H9 (cell line): ENCODE measurements around the gene AFAP1L1. TPM values are rescaled to one million over a fixed set of nuclear protein-coding genes. Genes with fewer than 3 reads are reported as not detected.

Source experiments
- DNase-seq: peaks from one replicate; pipeline ENCODE4 v3.0.0-alpha.2; 2017
- H2AFZ ChIP-seq: one replicate; pipeline ENCODE4 v1.6.1; 2013; ENCODE audit warnings: mild to moderate bottlenecking, low read length, control low read depth, moderate library complexity
- H2AK5ac ChIP-seq: 2 replicates; pipeline ENCODE4 v1.6.1; 2013; ENCODE audit warnings: low read length, control low read depth, mixed read lengths; ENCODE audit not compliant: insufficient read length
- H2BK120ac ChIP-seq: one replicate; pipeline ENCODE4 v1.6.1; 2013; ENCODE audit warnings: low read depth, mild to moderate bottlenecking, low read length, control low read depth, inconsistent platforms; ENCODE audit not compliant: poor library complexity, severe bottlenecking
- H2BK12ac ChIP-seq: 2 replicates; pipeline ENCODE4 v1.6.1; 2013; ENCODE audit warnings: low read length, control low read depth, mixed read lengths, low read depth; ENCODE audit not compliant: insufficient read length
- H2BK15ac ChIP-seq: 2 replicates; pipeline ENCODE4 v1.6.1; 2013; ENCODE audit warnings: low read depth, low read length, control low read depth
- H2BK20ac ChIP-seq: one replicate; pipeline ENCODE4 v1.6.1; 2013; ENCODE audit warnings: low read depth, mild to moderate bottlenecking, low read length, control low read depth, inconsistent platforms; ENCODE audit not compliant: poor library complexity, severe bottlenecking
- H2BK5ac ChIP-seq: 2 replicates; pipeline ENCODE4 v1.6.1; 2013; ENCODE audit warnings: low read length, control low read depth, mixed read lengths; ENCODE audit not compliant: insufficient read length
- H3K14ac ChIP-seq: 2 replicates; pipeline ENCODE4 v1.6.1; 2013; ENCODE audit warnings: low read length, control low read depth; ENCODE audit not compliant: insufficient read depth
- H3K18ac ChIP-seq: 2 replicates; pipeline ENCODE4 v1.6.1; 2013; ENCODE audit warnings: low read depth, mild to moderate bottlenecking, mixed read lengths, low read length, control low read depth; ENCODE audit not compliant: insufficient read length
- H3K23ac ChIP-seq: 2 replicates; pipeline ENCODE4 v1.6.1; 2013; ENCODE audit warnings: low read length, control low read depth, mixed read lengths, low read depth; ENCODE audit not compliant: insufficient read length
- H3K23me2 ChIP-seq: 2 replicates; pipeline ENCODE4 v1.6.1; 2013; ENCODE audit warnings: low read depth, mild to moderate bottlenecking, mixed read lengths, low read length, control low read depth; ENCODE audit not compliant: insufficient read length, poor library complexity, severe bottlenecking
- H3K27ac ChIP-seq: 2 replicates; pipeline ENCODE4 v1.5.1; 2013; ENCODE audit warnings: low read length, control low read depth, mixed read lengths, low read depth; ENCODE audit not compliant: insufficient read length
- H3K27me3 ChIP-seq: 2 replicates; pipeline ENCODE4 v1.6.1; 2013; ENCODE audit warnings: low read length, control low read depth, inconsistent platforms; ENCODE audit not compliant: insufficient read depth
- H3K4ac ChIP-seq: 2 replicates; pipeline ENCODE4 v1.6.1; 2013; ENCODE audit warnings: low read depth, mild to moderate bottlenecking, control low read depth, inconsistent platforms, low read length, moderate library complexity
- H3K4me1 ChIP-seq: 2 replicates; pipeline ENCODE4 v1.6.1; 2013; ENCODE audit warnings: low read length, control low read depth, inconsistent platforms; ENCODE audit not compliant: insufficient read depth
- H3K4me2 ChIP-seq: 2 replicates; pipeline ENCODE4 v1.6.1; 2013; ENCODE audit warnings: low read length, control low read depth, mixed read lengths; ENCODE audit not compliant: insufficient read length, insufficient read depth
- H3K56ac ChIP-seq: 2 replicates; pipeline ENCODE4 v1.6.1; 2013; ENCODE audit warnings: low read depth, mild to moderate bottlenecking, mixed read lengths, low read length, control low read depth; ENCODE audit not compliant: insufficient read length
- H3K79me1 ChIP-seq: 2 replicates; pipeline ENCODE4 v1.6.1; 2013; ENCODE audit warnings: low read depth, mild to moderate bottlenecking, moderate library complexity, low read length, control low read depth, inconsistent platforms; ENCODE audit not compliant: insufficient read depth, poor library complexity, severe bottlenecking
- H3K79me2 ChIP-seq: 2 replicates; pipeline ENCODE4 v1.6.1; 2013; ENCODE audit warnings: low read length, control low read depth, inconsistent platforms; ENCODE audit not compliant: insufficient read depth
- H3K9ac ChIP-seq: 2 replicates; pipeline ENCODE4 v1.6.1; 2013; ENCODE audit warnings: low read length, control low read depth, mixed read lengths; ENCODE audit not compliant: insufficient read length; ENCODE audit errors: extremely low read depth
- H3K9me3 ChIP-seq: one replicate; pipeline ENCODE4 v1.6.1; 2013; ENCODE audit warnings: low read depth, low read length, inconsistent platforms; ENCODE audit not compliant: control insufficient read depth
- H3T11ph ChIP-seq: one replicate; pipeline ENCODE4 v1.6.1; 2013; ENCODE audit warnings: mild to moderate bottlenecking, low read length, control low read depth, inconsistent platforms
- H4K20me1 ChIP-seq: one replicate; pipeline ENCODE4 v1.6.1; 2013; ENCODE audit not compliant: control insufficient read depth, insufficient read length, insufficient read depth
- H4K5ac ChIP-seq: 2 replicates; pipeline ENCODE4 v1.6.1; 2013; ENCODE audit warnings: low read depth, mild to moderate bottlenecking, mixed read lengths, low read length, control low read depth; ENCODE audit not compliant: insufficient read length
- H4K8ac ChIP-seq: replicated peaks from 2 replicates; pipeline ENCODE4 v1.6.1; 2013; ENCODE audit warnings: low read length, control low read depth, mixed read lengths, low read depth; ENCODE audit not compliant: insufficient read length
- H4K91ac ChIP-seq: 2 replicates; pipeline ENCODE4 v1.6.1; 2013; ENCODE audit warnings: low read depth, mild to moderate bottlenecking, moderate library complexity, mixed read lengths, low read length, control low read depth; ENCODE audit not compliant: insufficient read length
- H3K27ac Mint-ChIP-seq, 3 experiments: 2 replicates in 2 of 3; 3 replicates in 1 of 3; pipeline ENCODE4 v1.8.0; 2020 to 2021; ENCODE audit warnings: mixed read lengths in 3 of 3, mild to moderate bottlenecking in 1 of 3, moderate library complexity in 1 of 3
- H3K27me3 Mint-ChIP-seq: 2 replicates; pipeline ENCODE4 v1.8.0; 2021; ENCODE audit warnings: low read depth, mild to moderate bottlenecking, moderate library complexity, mixed read lengths
- H3K36me3 Mint-ChIP-seq, 3 experiments: 2 replicates in 2 of 3; 3 replicates in 1 of 3; pipeline ENCODE4 v1.8.0; 2020 to 2021; ENCODE audit warnings: low read depth in 3 of 3, mixed read lengths in 3 of 3; ENCODE audit not compliant: insufficient read depth in 1 of 3
- H3K4me1 Mint-ChIP-seq, 2 experiments: 2 replicates each; pipeline ENCODE4 v1.8.0; 2020; ENCODE audit warnings: mixed read lengths in 2 of 2
- H3K4me3 Mint-ChIP-seq, 2 experiments: 2 replicates in 1 of 2; 3 replicates in 1 of 2; pipeline ENCODE4 v1.8.0; 2020 to 2021; ENCODE audit warnings: mild to moderate bottlenecking in 2 of 2, mixed read lengths in 2 of 2, moderate library complexity in 1 of 2
- H3K9me3 Mint-ChIP-seq, 2 experiments: 2 replicates in 1 of 2; 3 replicates in 1 of 2; pipeline ENCODE4 v1.8.0; 2020; ENCODE audit warnings: mild to moderate bottlenecking in 2 of 2, mixed read lengths in 2 of 2, moderate library complexity in 1 of 2
- WGBS: extraction: QIAGEN DNeasy Blood & Tissue Kit; methylation state at CpG from one replicate; pipeline ENCODE4 v1.1.7; 2013; ENCODE audit warnings: missing lambda C conversion rate, low lambda C conversion rate, mixed read lengths; ENCODE audit not compliant: insufficient read length; ENCODE audit errors: extremely low coverage; 5-methylcytosine and 5-hydroxymethylcytosine counted together
- total RNA-seq: library from RNA; stranded (reverse); gene quantifications from 2 replicates; pipeline ENCODE4 v1.2.1, GENCODE V29; 2021
- TF ChIP-seq, protein P1 (sequence below): fragments of 200-600 bp; sonication (generic); conservative IDR thresholded peaks from 3 replicates; pipeline ENCODE4 v1.8.0; 2021; ENCODE audit warnings: antibody characterized with exemption, mild to moderate bottlenecking

Gene AFAP1L1
- total RNA-seq, 1 experiment from 2014 or later = 1.8 TPM

DNA sequence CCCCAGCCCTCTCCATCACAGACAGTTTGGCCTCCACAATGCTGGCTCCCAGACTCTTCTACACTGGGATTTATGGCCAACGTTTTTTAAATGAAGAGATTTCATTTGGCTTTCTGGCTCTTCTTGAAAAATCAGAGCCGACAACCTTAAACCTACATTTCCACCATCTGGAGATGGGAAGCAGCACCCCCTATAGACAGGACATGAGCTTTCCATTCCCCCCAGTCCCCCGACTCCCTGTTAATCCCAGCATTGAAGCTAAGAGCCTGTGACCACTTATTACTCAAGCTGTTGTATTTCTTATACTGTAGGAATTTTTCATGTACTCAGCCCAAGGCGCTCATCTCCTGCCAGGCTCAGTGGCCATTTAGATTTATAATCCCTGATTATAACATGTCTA lies 34.0 kb upstream of the AFAP1L1 start:
- Histone ChIP-seq H4K8ac (no peak overlapping the region), H3K27ac (no peak overlapping the region), H2AFZ (no peak overlapping the region), H3K23me2 (no peaks in the 10 kb centered on the region), H3K14ac (no peak overlapping the region), H2BK5ac (no peak overlapping the region), H3K9ac (no peak overlapping the region), H3K18ac (no peak overlapping the region), H2BK12ac (no peak overlapping the region), H3K27me3 (no peaks in the 10 kb centered on the region), H3T11ph (no peak overlapping the region), H3K23ac (no peak overlapping the region), H2BK120ac (no peak overlapping the region), H3K56ac (no peak overlapping the region), H3K4me2 (no peak overlapping the region), H3K79me2 (no peaks in the 10 kb centered on the region), H3K4me1 (no peaks in the 10 kb centered on the region), H3K4ac (no peak overlapping the region), H4K5ac (no peak overlapping the region), H2BK20ac (no peak overlapping the region), H2BK15ac (no peak overlapping the region), H3K79me1 (no peaks in the 10 kb centered on the region), H3K9me3 (no peaks in the 10 kb centered on the region), H4K91ac (no peak overlapping the region), H2AK5ac (no peak overlapping the region), H4K20me1 (no peaks in the 10 kb centered on the region)
- TF ChIP-seq, protein P1, sequence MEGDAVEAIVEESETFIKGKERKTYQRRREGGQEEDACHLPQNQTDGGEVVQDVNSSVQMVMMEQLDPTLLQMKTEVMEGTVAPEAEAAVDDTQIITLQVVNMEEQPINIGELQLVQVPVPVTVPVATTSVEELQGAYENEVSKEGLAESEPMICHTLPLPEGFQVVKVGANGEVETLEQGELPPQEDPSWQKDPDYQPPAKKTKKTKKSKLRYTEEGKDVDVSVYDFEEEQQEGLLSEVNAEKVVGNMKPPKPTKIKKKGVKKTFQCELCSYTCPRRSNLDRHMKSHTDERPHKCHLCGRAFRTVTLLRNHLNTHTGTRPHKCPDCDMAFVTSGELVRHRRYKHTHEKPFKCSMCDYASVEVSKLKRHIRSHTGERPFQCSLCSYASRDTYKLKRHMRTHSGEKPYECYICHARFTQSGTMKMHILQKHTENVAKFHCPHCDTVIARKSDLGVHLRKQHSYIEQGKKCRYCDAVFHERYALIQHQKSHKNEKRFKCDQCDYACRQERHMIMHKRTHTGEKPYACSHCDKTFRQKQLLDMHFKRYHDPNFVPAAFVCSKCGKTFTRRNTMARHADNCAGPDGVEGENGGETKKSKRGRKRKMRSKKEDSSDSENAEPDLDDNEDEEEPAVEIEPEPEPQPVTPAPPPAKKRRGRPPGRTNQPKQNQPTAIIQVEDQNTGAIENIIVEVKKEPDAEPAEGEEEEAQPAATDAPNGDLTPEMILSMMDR = peak; percentile 64
- Mint-ChIP-seq H3K9me3 (no peaks in the 10 kb centered on the region), H3K4me3 (no peak overlapping the region), H3K36me3 (no peaks in the 10 kb centered on the region), H3K27ac (no peak overlapping the region), H3K27me3 (peaks cover 29% of the 10 kb centered on the region), H3K4me1 (peaks cover 0 to 3% of the 10 kb centered on the region in 2 experiments; a peak in 2 of 4 replicates)
- WGBS = no CpG with 5 or more reads among the region's 4 CpGs
- no peak for DNase-seq
